ENCODE results near the gene SEPTIN10. TPM values are rescaled to one million over a fixed set of nuclear protein-coding genes. Genes with fewer than 3 reads are reported as not detected.

Gene SEPTIN10
- total and polyA plus RNA-seq, 4 donors: 30.2 to 117 (median 48.3) TPM

GRCh38 chr2:109624339-109624738 is 10.6 kb upstream of the SEPTIN10 start:
- Histone ChIP-seq H3K4me1 (ENCODE audit: control insufficient read depth in 5 of 5, insufficient read depth in 5 of 5, low read length in 5 of 5) (no peaks in the 10 kb centered on the region), H3K27ac (ENCODE audit: low read depth in 1 of 2, low read length in 1 of 2) (no peak overlapping the region), H3K9me3 (ENCODE audit: control insufficient read depth in 4 of 4, insufficient read depth in 3 of 4, low read length in 3 of 4) (no peaks in the 10 kb centered on the region), H3K9ac (ENCODE audit: insufficient read depth in 1 of 2, low read length in 2 of 2) (no peak overlapping the region), H3K27me3 (ENCODE audit: control insufficient read depth in 3 of 3, insufficient read depth in 3 of 3, low read length in 2 of 3) (no peaks in the 10 kb centered on the region), H3K36me3 (ENCODE audit: control insufficient read depth in 4 of 4, insufficient read depth in 4 of 4, low read length in 4 of 4) (no peaks in the 10 kb centered on the region), H3K4me3 (no peak overlapping the region)
- no peak for DNase-seq
- 81 to 94% methylated on average over 4 of the region's 4 CpGs for WGBS, 2 donors
- TF ChIP-seq CTCF (IDR thresholded peaks at IDR 0.05; ENCODE audit: control extremely low read depth, extremely low read depth): no peak
- ATAC-seq (ENCODE audit: insufficient read depth, low FRiP score): no peak

- Histone ChIP-seq H3K36me3 (ENCODE audit: control insufficient read depth in 4 of 4, insufficient read depth in 4 of 4, low read length in 4 of 4) (no peaks in the 10 kb centered on the region), H3K27me3 (ENCODE audit: control insufficient read depth in 3 of 3, insufficient read depth in 3 of 3, low read length in 2 of 3) (no peaks in the 10 kb centered on the region), H3K27ac (ENCODE audit: low read depth in 1 of 2, low read length in 1 of 2) (no peak overlapping the region), H3K4me1 (ENCODE audit: control insufficient read depth in 5 of 5, insufficient read depth in 5 of 5, low read length in 5 of 5) (no peaks in the 10 kb centered on the region), H3K9me3 (ENCODE audit: control insufficient read depth in 4 of 4, insufficient read depth in 3 of 4, low read length in 3 of 4) (no peaks in the 10 kb centered on the region), H3K9ac (ENCODE audit: insufficient read depth in 1 of 2, low read length in 2 of 2) (no peak overlapping the region), H3K4me3 (no peak overlapping the region)
- DNase-seq (no peak), ATAC-seq (ENCODE audit: insufficient read depth, low FRiP score) (no peak)
- no peak for TF ChIP-seq CTCF (IDR thresholded peaks at IDR 0.05; ENCODE audit: control extremely low read depth, extremely low read depth)
- WGBS, 2 donors: 96 to 97% methylated on average over 4 of the region's 4 CpGs
Measured at GRCh38 chr2:109623923-109624322, 10.2 kb upstream of the SEPTIN10 start.

- no peak for DNase-seq
- H3K27me3 ChIP-seq (ENCODE audit: control insufficient read depth in 3 of 3, insufficient read depth in 3 of 3, low read length in 2 of 3): no peaks in the 10 kb centered on the region
- no peak for ATAC-seq (ENCODE audit: insufficient read depth, low FRiP score)
- no peaks in the 10 kb centered on the region for H3K9me3 ChIP-seq (ENCODE audit: control insufficient read depth in 4 of 4, insufficient read depth in 3 of 4, low read length in 3 of 4)
- WGBS, 2 donors: 83 to 86% methylated on average over 5 of the region's 5 CpGs
- no peak overlapping the region for H3K9ac ChIP-seq (ENCODE audit: insufficient read depth in 1 of 2, low read length in 2 of 2)
- no peak overlapping the region for H3K4me3 ChIP-seq
- no peaks in the 10 kb centered on the region for H3K4me1 ChIP-seq (ENCODE audit: control insufficient read depth in 5 of 5, insufficient read depth in 5 of 5, low read length in 5 of 5)
- no peak overlapping the region for H3K27ac ChIP-seq (ENCODE audit: low read depth in 1 of 2, low read length in 1 of 2)
- TF ChIP-seq CTCF (IDR thresholded peaks at IDR 0.05; ENCODE audit: control extremely low read depth, extremely low read depth): no peak
- no peaks in the 10 kb centered on the region for H3K36me3 ChIP-seq (ENCODE audit: control insufficient read depth in 4 of 4, insufficient read depth in 4 of 4, low read length in 4 of 4)
Measured at GRCh38 chr2:109623297-109623696, 9.5 kb upstream of the SEPTIN10 start.

- Histone ChIP-seq H3K9me3 (ENCODE audit: control insufficient read depth in 4 of 4, insufficient read depth in 3 of 4, low read length in 3 of 4) (no peaks in the 10 kb centered on the region), H3K27ac (ENCODE audit: low read depth in 1 of 2, low read length in 1 of 2) (no peak overlapping the region), H3K36me3 (ENCODE audit: control insufficient read depth in 4 of 4, insufficient read depth in 4 of 4, low read length in 4 of 4) (no peaks in the 10 kb centered on the region), H3K4me3 (no peak overlapping the region), H3K4me1 (ENCODE audit: control insufficient read depth in 5 of 5, insufficient read depth in 5 of 5, low read length in 5 of 5) (peaks cover 0 to 21% (median 6%) of the 10 kb centered on the region in 5 donors), H3K27me3 (ENCODE audit: control insufficient read depth in 3 of 3, insufficient read depth in 3 of 3, low read length in 2 of 3) (no peaks in the 10 kb centered on the region), H3K9ac (ENCODE audit: insufficient read depth in 1 of 2, low read length in 2 of 2) (no peak overlapping the region)
- no peak for DNase-seq
- WGBS, 2 donors: 87 to 91% methylated on average over 4 of the region's 4 CpGs
- ATAC-seq (ENCODE audit: insufficient read depth, low FRiP score): no peak
- TF ChIP-seq CTCF (IDR thresholded peaks at IDR 0.05; ENCODE audit: control extremely low read depth, extremely low read depth): no peak
Measured at GRCh38 chr2:109619032-109619615, 5.4 kb upstream of the SEPTIN10 start.

Data from lung (tissue), 12 donors.